NCI-H526 (cell line): ENCODE measurements around the gene GALNT12.

ENCODE experiments used
- DNase-seq, 2 experiments: peaks; one replicate each; lab custom pipeline; 2025; lab: John Stamatoyannopoulos, UW

Gene GALNT12

DNA sequence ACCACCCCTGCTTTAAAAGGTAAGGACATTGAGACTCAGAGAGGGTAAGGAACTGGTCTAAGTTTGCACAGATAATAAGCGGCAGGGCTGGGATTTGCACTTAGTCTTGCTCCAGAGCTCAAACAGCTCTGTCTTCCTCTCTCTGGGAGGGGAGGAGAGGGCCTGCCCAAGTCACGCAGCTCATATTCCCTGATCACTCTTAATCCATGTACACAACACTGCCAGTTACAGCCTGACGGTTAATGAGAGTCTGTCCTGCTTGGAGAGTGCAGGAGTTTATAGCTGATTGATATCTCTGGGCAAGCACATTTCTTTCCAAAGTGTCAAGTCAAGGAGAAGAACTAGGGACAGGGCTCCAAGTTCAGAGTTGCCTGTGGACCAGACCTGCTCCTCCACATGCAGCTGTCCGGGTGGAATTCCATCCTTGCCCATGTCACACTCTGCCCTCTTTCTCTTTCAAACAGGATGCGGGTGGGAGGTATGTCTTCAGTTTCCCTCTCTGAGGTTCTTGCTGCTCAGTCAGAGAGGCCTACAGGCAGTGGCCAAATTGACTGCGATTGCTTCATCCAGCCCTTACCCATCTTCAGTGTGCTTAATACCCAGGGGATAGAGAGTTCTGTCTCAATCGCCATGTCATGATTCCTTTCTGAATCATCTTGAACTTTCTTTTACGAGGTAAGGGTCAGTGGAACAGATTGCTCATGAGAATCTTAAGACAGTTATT lies 54.5 kb downstream of the GALNT12 start:
- DNase-seq, result no peak

DNA sequence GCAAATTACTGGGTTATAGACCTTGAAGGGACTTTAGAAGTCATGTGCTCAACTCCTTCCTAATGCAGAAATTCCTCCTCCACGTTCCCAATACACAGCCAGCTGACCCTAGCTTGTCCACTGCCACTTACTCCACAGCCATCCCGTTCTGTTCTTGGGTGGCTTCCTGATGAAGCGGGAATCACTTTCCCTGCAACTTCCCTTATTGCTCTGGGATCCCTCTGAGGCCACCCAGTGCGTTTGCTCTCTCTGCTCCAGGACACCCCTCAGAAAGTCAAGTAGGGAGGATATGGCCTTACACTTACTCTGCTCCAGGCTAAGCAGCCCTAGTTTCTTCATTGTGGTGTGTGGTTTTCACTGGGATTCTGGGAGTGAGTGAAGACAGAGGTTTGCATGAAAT lies 55.5 kb downstream of the GALNT12 start:
- DNase-seq, result no peak

DNA sequence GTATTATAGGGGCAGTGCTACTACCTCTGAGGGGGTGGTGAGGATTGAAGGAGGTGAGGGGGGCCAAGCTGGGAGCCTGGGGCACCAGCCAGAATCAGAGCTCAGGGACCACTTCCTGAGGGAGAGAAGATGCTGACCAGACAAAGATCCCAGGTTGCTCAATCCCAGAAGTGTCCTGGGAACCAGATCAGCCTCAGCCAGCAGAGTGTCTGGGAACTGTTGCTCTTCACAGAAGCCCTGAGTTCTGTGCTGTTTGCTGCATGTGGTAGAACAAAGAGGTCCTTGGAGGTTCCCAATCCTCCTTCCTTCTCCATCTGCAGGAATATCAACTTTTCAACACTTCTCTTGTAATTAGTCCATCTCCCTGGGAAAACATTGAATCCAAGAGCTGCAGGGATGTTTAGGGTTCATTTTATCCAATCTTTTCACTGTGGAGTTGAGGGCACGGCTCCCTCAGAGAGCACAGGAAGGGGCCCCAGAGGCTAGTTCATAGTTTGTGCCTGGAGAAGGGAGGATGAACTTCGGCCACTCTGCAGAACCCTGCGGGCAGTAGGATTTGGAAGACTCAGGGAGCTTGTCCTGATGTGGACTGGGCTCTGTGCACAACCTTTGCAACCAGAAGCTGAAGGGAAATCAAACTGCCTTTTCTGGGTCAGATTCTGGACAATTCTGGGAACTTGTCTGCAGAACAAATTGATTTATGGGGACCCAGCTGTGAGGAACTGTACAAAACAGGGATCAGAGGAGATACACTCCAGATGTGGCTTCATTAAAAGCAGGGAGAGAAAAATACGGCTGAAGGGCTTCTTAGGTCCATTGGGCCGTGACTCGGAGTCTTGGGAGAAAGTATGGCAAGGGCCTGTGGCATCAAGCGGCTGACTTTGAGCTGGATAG lies 57.1 kb downstream of the GALNT12 start:
- DNase-seq, result no peak

DNA sequence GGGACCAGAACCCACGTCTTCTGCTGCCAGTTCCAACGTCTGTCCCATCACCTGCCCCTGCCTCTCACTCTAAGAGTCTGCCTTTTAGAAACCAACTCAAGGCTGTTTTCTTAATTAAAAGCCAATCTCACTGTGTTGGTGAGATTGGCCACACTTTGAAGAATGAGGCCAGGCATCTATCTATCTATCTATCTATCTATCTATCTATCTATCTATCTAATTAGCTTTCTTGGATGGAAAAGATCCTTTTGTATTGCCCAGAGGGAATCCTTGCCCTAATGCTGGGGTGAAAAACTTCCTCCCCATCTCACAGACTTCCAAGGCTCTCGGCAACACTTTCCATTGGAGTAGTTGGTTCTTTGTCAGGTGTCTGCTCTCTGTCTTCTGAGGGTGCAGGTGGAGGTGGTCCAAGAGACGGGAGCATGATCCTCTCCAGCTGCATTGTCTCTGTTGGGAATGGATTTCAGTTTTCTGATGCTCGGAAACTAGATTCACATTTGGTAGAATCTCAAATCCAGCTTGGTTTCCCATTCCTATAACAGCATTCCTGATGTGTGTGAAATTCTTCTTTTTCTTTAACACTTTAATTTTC lies 57.9 kb downstream of the GALNT12 start:
- no peak for DNase-seq

DNA sequence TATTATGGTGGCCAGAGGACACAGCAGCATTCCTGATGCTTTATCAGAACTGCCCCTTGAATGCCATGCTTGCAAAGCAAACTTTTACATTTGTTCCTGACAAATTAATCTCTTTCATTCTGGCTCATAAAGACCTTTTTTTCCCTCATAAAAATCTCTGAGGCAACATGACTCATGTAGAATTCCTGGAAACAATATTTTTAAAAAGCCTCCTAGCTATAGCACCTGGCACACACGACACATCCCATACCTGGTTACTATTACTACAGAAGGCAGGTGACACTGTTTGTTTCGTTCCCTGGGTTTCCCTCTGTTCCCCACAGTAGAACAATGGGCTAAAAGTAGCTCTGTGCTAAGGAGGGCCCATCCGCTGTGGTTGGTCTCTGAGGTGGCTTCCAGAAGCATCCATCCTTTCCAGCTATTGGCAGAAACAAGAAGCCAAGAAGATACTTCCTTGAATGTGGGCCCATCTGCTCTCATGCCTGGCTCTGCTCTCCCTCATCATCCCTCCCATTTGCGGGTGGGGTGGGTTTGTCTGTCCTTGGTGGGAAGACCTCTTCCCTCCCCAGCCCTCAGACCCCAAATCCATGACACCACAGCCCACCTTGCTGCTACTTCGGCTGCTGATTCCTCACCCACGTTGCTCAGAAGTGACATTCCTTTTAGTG lies 59.1 kb downstream of the GALNT12 start:
- no peak for DNase-seq

DNA sequence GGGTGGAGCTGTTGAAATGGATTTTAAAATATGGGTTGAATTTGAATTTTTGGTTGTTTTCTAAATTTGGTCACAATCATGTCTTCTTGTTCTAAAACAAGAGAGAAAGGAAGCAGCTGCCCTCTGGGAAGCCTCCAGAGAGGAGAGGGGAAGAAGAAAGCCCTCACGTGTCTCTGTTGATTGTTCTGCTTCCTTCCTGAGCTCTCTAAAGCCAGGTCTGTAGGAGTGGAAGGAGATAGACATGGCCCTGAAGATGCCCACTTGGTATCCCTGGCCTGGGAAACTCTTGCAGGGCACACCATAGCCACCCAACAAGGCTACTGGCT lies 59.6 kb downstream of the GALNT12 start:
- no peak for DNase-seq

DNA sequence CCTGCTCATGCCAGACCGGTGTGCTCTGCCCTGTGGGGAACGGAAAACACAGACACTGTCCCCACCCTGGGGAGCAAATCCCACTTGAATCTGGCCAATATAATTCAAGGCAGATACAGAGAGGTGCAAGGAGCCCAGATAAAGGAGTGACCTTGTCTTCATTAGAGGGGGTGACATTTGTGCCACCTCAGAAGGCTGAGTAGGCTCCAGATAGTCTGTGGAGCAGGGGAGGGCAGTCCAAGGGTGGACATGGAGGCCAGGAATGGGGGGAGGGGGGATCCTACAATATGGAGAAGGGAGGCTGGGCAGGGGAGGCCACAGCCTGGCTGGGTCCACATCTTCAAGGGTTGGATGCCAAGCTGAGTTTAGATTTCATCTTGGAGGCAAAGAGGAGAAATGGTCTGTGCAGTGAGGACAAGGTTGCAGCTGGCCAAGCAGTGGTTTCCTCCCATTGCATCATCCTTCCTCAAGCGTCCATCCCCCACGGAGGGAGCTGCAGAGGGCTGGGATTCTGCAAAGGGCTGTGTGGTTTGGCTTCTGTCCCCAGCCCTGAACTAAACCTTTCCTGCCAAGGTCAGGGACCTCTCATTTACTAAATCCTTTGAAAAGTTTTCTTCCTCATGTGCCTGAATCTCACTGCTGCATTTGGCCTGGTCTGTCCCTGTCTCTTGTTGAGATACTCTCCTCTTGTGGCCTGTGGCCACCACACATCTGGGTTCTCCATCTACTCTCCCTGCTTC lies 60.1 kb downstream of the GALNT12 start:
- no peak for DNase-seq

DNA sequence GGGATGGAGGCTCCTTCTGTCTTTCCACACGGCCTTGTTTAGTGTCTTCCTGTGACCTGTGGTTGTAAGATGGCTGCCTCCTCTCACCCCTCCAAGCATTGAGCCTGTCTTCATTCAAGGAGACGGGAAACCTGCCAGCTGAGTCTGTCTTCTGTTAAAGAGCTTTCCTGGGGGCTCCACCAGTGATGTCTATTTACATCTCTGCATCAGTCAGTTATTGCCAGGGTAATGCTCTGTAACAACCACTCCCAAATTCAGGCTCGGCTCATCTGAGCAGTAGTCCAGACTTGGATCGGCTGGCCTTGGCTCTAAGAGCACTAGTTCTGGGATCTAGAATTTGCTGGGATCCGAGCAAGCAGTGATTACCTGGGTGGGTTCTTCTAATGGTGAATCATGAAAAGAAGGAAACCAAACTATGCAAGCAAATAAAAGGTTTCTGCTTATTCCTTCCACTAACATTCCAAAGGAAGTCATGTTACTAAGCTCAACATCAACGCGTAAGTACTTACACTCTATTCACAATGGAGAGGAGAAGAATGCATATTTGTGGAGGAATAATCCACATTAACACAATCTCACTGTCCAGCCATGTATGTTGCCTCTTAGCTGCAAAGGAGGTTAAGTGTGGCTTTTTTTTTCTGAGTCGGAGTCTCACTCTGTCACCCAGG lies 61.7 kb downstream of the GALNT12 start:
- DNase-seq, result no peak

DNA sequence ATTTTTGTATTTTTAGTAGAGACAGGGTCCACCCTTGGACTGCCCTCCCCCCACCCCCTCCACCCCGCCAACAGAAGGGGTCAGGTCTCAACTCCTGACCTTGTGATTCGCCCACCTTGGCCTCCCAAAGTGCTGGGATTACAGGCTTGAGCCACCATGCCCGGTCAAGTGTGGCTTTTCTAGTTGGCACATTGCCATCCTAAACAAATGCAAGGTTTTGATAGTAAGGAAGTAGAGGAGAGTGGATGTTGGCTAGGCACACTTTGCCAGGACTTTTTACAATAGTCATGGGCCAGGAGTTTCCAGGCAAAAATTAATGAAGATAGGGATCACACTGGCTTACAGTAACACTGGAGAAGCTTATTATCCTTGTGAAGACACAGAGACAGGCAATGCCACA lies 62.4 kb downstream of the GALNT12 start:
- no peak for DNase-seq

DNA sequence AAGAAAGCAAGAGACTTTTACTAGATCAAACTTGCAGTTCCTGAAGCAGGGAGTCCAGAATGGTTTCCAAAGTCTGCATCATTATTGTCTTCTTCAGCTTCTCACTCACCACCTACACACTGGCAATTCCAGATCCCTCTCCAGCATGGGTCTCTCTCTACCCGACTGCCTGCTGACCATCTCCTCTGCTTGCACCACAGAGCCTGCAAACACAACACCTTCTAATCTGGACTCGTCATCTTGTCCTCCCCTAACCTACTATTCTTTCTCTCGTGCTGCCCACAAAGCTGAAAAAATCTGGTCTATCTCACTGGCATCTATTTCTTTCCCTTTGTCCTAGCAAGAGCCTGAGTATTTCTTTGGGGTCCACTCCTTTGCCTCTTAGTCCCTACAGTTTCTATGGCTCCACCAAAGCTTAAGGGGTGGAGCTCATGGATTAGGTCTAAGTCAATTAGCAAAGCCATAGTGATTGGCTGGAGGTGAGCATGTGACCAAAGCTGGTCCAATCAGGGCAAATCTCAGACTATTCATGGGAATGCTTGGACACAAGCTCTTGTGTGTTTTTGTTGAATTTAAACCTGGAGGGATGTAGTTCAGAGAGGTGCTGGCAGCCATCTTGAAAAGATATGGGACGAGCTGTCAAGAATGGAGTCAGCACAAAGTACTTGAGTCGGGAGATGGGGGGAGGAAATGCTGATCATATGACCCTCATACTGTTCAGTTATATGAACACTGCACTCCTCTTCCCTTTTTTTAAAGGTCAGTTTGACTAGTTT lies 63.5 kb downstream of the GALNT12 start:
- no peak for DNase-seq

DNA sequence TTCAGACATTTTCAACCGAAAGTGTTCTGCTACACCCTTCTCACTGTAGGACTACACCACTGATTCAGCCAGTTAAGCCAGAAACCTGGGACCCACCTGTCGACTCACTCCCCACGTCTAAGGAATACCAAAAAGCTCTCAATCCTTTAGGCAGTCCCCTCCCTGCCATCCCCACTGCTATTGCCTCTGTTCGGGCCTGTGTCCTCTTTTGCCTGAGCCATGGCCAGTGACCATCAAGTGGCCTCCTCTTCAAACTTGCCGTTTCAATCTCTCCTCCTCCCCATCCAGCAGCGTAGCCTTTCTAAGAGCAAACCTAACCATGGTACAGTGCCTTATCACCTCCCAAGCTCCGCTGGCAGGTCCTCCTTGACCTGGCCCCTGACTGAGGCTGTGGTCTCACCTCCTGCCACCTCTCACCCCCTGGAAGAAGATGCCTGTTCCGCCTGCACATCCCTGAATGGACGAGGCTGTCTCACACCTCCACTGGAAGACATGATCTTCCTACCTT lies 64.1 kb downstream of the GALNT12 start:
- DNase-seq, result no peak

DNA sequence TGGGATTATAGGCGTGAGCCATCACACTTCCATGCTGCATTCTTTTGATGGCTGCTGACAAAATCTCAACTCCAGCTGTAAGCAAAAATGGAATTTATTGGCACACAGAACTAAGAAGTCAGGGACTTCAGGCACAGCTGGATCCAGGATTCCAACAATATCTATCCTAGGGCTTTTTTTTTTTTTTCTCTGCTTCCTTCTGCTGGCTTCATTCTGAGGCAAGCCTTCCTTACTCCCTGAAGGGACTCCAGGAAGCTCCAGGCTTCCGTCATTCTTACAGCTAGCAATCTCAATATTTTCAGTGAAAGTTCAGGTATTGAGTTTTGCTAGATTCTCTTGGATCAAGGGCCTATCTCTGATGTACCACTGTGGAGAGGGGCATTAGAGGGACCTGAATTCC lies 66.1 kb downstream of the GALNT12 start:
- DNase-seq, result no peak

DNA sequence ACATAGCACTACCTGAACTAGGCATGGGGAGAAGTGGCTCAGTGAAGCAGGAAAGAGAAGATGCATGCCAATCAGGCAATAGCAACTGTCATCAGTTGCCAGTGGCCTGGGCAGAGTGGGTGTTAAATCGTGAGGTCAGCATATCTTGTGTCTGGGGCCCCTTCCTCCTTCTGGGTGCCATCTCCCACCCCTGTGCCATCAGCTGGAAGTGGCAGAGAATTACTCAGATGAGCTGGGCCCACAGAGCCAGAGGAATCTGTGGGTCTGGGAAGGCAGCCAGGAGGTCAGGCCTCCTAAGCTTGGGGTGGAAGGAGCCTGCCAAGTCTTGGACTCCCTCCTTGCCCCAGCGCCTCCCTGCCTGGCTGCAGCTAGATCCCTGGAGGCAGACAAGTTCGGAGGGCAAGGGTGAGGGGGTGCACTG lies 66.5 kb downstream of the GALNT12 start:
- no peak for DNase-seq

DNA sequence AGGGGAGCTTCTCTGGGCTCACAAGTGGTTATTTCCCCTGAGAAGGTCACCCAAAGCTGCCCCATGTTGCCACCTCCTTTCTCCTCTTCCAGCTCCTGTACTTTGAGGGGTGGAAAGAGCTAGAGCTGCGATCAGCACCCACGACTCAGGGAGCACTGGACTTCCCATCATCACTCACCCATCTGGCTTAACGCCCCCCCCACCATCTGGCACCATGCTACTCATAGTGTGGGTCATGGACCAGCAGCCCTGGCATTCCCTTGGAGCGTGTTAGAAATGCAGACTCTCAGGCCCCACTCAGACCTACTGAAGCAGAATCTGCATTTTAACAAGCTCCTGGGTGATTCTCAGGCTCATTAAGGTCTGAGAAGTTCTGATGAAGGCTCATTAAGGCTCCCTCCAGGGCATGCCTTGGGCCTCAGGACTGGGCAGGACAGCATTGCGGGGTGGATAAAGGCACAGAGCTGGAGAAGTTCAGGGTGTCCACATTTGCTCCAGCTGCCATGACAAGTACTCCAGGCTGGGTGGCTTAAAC lies 67.3 kb downstream of the GALNT12 start:
- DNase-seq, result no peak

DNA sequence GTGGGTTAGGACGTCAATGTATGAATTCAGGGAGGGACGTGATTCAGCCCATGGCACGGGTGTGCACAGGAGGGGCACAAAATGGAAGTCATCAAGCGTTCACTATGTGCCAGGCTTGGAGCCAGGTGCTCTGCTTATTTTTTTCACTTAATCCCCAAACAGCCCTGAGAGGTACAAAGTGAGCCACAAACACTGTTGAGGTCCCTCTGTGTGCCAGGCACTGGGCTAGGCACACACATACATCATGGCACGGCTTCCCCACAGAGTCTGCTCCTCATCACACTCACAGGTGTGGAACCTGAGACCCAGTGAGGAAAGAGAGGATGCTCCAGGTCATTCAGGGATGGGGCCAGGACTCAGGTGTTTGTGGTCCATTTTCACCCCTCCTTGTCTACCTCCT lies 68.1 kb downstream of the GALNT12 start:
- DNase-seq, result no peak

DNA sequence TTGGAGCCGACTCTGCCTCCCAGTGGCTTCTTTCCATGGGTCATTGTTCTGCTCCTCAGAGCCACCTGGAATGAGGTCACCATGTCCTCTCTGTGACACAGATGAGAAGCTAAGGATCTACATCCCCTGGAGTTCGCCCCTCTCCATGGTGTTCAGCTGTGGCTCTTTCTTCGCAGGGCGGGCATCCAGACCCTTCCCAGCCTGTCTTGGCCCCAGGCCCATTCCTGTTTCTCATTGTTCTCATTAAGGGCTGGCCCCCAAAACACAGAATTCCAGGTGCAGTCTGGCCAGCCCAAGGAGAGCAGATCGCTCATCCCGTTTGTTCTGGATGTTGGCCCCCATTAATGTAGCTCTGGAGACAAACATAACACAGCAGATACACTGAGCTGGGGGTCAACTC lies 69.8 kb downstream of the GALNT12 start:
- DNase-seq, result no peak

DNA sequence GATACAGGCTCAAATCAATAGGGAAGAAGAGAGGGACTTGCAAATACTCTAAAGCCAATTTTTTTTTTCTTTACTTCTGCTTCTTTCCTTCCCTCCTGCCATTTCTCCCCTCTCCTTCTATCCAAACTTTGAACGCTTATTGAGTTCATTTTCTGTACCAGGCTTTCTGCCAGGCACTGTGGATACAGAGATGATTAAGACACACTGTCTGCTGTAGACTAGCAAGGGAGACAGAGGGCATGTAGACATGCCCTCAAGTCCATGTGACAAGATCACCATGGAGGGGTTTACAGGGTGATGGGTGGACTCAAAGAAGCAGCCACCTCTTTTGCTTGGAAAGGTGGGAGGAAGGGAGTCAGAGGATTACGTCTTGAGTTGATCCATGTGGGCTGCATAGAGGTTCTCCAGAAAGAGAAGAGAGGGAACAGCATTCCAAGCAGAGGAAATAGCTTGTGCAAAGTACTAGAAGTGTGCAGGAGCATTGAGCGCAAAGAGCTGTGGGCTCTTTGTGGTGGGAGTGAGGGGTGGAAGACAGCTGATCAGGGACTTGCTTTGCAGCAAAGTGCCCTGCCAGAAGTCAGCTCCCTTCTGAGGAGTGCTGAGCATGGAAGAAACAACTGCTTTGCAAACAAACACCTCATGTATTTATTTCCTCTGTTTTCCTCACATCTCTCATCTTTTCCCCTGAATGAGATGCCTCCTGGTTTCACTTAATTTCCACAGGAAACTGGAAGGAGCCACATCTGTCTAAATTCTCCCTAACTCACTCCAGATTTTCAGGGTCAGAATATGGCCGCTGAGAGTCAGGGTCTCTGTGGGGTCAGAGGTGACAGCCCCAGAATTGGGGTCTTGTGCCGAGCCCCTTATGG lies 71.9 kb downstream of the GALNT12 start:
- no peak for DNase-seq

DNA sequence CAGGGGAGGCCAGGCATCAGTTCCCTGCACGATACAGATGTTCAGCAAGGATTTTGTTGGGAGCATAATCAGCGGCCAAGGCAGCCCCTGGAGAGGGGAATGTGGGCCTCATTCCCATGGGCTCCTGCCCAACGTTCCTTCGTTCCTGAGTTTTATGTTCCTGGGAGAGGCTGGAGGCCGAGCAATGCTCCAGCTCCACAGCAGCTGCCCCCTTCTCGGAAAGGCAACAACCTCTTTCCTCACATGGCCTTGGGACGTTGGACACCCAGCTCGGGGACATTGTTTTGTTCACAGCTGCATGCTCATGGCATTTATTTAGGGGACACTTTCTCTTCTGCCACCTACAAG lies 72.5 kb downstream of the GALNT12 start:
- no peak for DNase-seq

DNA sequence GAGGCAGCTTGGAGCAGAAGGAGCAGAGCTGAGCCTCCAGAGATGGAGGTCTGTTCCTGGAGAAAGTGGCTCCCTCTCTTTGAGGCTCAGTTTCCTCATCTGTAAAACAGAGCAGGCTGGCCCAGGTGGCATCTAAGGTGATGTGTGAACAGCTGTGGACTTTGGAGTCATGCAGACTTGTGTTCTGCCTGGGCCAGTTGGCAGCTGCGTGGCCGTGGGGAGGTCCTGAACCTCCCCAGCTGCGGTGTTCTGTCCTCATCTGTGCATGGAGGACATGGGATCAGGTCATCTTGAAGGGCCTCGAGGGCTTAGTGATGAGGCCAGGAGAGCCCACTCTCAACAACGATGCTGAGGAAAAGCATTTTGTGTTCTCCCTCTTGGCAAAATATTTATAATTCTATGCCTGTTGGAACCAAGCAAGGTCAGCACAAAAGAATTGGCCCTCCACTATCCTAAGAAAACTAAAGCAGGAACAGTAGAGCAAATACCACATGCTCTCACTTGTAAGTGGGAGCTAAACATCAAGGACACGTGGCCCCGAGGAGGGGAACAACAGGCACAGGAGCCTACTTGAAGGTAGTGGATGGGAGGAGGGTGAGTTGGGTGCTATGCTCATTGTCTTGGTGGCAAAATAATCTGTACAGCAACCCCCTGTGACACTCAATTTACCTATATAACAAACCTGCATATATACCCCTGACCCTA lies 73.0 kb downstream of the GALNT12 start:
- no peak for DNase-seq
